ENCODE results near the gene TTLL13. TPM values are rescaled to one million over a fixed set of nuclear protein-coding genes. Genes with fewer than 3 reads are reported as not detected.
"Not testable (repeated sequence)": the region's sequence is repeated elsewhere in the genome, so short reads cannot be mapped to it uniquely, and the experiment has no call there.

Gene TTLL13
- total RNA-seq, 1 experiment from 2014 or later: 0.14 TPM

DNA sequence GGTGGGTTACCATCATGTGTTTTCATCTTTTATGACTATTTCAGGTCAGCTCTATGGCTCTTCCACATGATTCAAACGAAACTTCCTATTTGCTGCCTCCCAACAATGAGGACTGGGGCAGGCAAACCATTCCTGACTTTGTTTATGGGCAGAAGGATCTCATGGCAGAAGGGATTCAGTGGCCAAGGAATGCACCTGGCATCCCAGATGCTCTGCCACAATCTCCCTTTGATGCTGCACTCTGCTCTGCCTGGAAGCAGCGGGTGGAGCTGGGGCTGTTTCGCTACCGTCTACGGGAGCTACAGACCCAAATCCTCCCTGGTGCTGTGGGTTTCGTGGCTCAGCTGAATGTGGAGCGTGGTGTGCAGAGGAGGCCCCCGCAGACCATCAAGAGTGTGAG, 8.5 kb upstream of the TTLL13 start:
- H3K36me3 ChIP-seq (replicated peaks; ENCODE audit: control insufficient read depth, insufficient read depth, low read length): no peaks in the 10 kb centered on the region; the same call in none of the 2 replicates
- DNase-seq: no peak

DNA sequence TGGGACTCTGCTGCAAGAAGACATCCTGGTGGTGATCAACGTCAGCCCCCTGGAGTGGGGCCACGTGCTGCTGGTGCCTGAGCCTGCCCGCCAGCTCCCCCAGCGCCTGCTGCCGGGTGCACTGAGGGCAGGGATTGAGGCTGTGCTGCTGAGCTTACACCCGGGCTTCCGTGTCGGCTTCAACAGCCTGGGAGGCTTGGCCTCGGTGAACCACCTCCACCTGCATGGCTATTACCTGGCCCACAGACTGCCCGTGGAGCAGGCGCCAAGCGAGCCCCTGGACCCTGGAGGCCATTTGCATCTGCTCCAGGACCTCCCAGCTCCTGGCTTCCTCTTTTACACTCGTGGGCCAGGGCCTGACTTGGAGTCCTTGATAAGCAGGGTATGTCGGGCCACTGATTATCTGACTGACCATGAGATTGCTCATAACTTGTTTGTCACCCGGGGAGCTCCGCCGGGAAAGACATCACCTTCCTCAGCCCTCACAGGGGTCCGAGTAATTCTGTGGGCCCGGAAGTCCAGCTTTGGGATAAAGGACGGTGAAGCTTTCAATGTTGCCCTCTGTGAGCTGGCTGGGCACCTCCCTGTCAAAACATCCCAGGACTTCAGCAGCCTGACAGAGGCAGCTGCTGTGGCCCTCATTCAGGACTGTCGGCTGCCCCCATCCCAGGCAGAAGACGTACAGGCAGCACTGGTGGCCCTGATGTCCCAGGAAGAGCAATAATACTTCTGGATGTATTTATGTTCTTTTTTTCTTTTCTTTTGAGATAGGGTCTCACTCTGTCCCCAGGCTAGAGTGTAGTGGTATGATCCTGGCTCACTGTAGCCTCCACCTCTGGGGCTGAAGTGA, 7.8 kb upstream of the TTLL13 start:
- Histone ChIP-seq H3K27me3 (ENCODE audit: control insufficient read depth, insufficient read depth, low read length) (no peaks in the 10 kb centered on the region), H3K36me3 (replicated peaks; ENCODE audit: control insufficient read depth, insufficient read depth, low read length) (no peaks in the 10 kb centered on the region; the same call in none of the 2 replicates), H3K4me3 (ENCODE audit: insufficient read depth, low read depth, low read length) (no peak overlapping the region)
- DNase-seq: peak; percentile 27

More for the DNA sequence above, 8.5 kb upstream of the TTLL13 start:
- Histone ChIP-seq H3K4me3 (ENCODE audit: insufficient read depth, low read depth, low read length) (no peak overlapping the region), H3K27me3 (ENCODE audit: control insufficient read depth, insufficient read depth, low read length) (no peaks in the 10 kb centered on the region)

DNA sequence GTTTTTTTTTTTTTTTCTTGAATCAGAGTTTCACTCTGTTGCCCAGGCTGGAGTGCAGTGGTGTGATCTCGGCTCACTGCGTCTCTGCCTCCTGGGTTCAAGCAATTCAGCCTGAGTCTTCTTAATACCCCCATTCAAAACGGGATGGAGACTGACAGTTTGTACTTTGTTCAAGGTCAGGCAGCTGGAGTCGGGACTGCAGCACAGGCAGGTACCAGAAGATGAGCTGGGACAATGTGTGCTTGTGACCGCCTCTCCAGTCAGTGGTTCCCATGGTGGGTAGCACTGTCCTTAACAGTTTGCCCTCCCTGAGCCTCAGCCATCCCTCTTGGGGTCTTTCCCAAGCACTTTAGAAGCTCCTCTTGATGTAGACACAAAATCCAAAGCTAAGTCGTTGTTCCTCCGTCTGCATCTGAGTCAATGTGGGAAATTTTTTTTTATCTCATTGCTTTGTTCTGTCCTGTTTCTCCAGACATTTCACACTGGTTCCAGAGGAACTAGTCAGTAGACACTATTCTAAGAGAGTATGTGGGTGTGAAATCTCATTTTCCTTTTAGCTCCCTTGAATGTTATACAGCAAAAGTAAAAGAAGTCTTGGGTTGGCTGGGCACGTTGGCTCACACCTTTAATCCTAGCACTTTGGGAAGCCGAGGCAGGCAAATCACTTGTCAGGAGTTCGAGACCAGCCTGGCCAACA, 5.3 kb upstream of the TTLL13 start:
- DNase-seq: no peak
- H3K36me3 ChIP-seq (replicated peaks; ENCODE audit: control insufficient read depth, insufficient read depth, low read length): no peaks in the 10 kb centered on the region
- no peak overlapping the region for H3K4me3 ChIP-seq (ENCODE audit: insufficient read depth, low read depth, low read length)
- H3K27me3 ChIP-seq (ENCODE audit: control insufficient read depth, insufficient read depth, low read length): no peaks in the 10 kb centered on the region

DNA sequence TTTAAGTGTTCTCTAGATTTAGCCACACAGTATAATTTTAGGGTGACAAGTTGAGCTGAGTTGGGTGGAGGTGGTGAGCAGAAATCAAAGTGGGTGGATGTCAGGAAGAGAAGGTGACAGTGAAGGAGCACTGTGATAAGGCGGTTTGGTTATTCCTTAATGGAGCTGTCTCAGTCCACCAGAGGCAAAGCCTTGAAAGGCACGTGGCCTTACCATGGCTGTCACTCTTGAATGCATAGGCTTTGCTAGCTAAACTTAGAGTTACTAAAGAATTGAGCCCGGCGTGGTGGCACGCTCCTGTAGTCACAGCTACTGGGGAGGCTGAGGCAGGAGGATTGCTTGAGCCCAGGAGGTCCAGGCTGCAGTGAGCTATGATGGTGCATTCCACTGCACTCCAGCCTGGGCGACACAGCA, 560 bp upstream of the TTLL13 start:
- no peaks in the 10 kb centered on the region for H3K36me3 ChIP-seq (replicated peaks; ENCODE audit: control insufficient read depth, insufficient read depth, low read length)
- peaks cover 4% of the 10 kb centered on the region; the same call in 1 of the 2 replicates for H3K27me3 ChIP-seq (ENCODE audit: control insufficient read depth, insufficient read depth, low read length)
- no peak overlapping the region for H3K4me3 ChIP-seq (ENCODE audit: insufficient read depth, low read depth, low read length)
- DNase-seq: no peak

DNA sequence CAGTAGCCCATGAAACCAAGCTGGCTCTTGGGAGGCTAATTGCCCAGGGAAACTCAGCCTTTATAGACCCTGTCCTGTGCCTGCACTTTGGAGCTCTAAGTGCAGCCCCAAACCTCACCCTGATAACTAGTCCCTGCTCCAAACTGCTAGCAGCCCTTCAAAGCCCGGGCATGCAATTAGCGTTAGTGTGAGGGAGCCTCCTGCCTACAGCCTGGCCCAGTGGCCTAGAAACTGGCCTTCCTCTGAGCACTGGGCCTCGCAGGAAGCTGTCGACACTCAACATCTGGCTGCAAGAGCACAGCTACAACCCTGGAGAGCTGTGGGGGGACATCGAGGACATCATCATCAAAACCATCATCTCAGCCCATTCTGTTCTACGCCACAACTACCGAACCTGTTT, 8.4 kb downstream of the TTLL13 start:
- H3K36me3 ChIP-seq (replicated peaks; ENCODE audit: control insufficient read depth, insufficient read depth, low read length): no peaks in the 10 kb centered on the region
- no peak for DNase-seq
- no peaks in the 10 kb centered on the region for H3K27me3 ChIP-seq (ENCODE audit: control insufficient read depth, insufficient read depth, low read length)
- no peak overlapping the region for H3K4me3 ChIP-seq (ENCODE audit: insufficient read depth, low read depth, low read length)

DNA sequence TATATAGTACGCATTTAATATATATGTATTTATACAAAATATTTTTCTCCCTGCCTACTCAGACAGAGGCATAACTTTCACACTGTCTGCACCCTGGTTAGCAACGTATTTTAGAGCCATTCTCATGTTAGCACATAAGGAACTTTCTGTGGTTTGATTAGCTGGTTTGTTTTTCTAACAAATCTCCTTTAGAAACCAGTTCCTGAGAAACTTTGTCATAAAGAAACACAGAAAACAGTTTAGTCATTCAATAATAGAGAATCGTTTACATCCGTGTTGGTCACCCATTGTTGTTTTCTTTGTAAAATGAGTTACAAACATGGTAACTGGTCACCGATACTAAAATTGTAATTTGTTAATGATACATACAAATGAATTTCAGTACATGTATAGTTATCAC, 10.2 kb downstream of the TTLL13 start:
- no peak overlapping the region for H3K4me3 ChIP-seq (ENCODE audit: insufficient read depth, low read depth, low read length)
- H3K36me3 ChIP-seq (replicated peaks; ENCODE audit: control insufficient read depth, insufficient read depth, low read length): no peaks in the 10 kb centered on the region
- H3K27me3 ChIP-seq (ENCODE audit: control insufficient read depth, insufficient read depth, low read length): no peaks in the 10 kb centered on the region
- no peak for DNase-seq

DNA sequence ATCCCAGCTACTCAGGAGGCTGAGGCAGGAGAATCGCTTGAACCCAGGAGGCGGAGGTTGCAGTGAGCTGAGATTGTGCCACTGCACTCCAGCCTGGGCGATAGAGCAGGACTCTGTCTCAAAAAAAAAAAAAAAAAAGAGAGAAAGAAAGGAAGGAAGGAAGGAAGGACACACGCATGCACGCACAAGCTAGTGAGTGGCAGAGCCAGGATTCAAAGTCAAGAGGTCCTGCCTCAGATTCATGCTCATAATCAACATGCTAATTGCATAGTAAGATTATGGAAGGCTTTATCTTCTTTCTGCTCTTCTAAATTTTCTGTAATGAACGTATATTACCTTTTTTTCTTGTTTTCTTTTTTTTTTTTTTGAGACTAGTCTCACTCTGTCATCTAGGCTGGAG, 11.4 kb downstream of the TTLL13 start:
- not testable (repeated sequence) for H3K36me3 ChIP-seq (replicated peaks; ENCODE audit: control insufficient read depth, insufficient read depth, low read length); H3K27me3 ChIP-seq (ENCODE audit: control insufficient read depth, insufficient read depth, low read length); DNase-seq; H3K4me3 ChIP-seq (ENCODE audit: insufficient read depth, low read depth, low read length)

DNA sequence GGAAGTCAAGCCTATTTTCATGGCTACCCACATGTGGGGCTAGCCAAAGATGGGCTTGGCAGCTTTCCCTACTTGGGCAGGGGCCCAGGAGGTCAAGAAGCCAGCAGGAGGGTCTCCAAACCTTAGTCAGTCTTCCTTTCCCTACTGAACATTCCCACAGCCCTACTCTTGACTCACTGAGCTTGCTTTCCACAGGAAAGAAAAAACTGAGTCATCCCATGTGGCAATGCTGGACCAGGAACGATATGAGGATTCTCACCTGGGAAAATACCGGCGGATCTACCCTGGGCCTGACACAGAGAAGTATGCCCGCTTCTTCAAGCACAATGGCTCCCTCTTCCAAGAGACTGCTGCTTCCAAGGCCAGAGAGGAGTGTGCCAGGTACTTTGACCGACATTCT, 12.5 kb downstream of the TTLL13 start:
- Histone ChIP-seq H3K4me3 (ENCODE audit: insufficient read depth, low read depth, low read length) (no peak overlapping the region), H3K36me3 (replicated peaks; ENCODE audit: control insufficient read depth, insufficient read depth, low read length) (no peaks in the 10 kb centered on the region), H3K27me3 (ENCODE audit: control insufficient read depth, insufficient read depth, low read length) (no peaks in the 10 kb centered on the region)
- DNase-seq: no peak

DNA sequence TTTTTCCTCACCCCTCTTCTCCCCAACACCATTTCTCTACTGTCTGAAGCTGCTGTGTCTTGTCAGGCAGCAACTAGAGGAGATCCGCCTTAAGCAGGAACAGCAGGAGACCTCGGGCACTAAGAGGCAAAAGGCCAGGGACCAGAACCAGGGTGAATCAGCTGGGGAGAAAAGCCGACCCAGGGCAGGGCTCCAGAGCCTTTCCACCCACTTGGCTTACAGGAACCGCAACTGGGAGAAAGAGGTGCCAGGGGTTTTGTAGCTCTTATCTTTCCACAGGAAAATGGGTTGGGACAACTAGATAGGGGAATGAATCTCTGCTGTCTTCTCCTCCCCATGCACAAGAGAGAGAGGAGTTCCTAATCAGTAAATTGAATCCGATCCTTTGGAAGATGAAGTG, 13.1 kb downstream of the TTLL13 start:
- Histone ChIP-seq H3K4me3 (ENCODE audit: insufficient read depth, low read depth, low read length) (no peak overlapping the region), H3K27me3 (ENCODE audit: control insufficient read depth, insufficient read depth, low read length) (no peaks in the 10 kb centered on the region), H3K36me3 (replicated peaks; ENCODE audit: control insufficient read depth, insufficient read depth, low read length) (peaks cover under 1% of the 10 kb centered on the region; the same call in 1 of the 2 replicates)
- DNase-seq: no peak

DNA sequence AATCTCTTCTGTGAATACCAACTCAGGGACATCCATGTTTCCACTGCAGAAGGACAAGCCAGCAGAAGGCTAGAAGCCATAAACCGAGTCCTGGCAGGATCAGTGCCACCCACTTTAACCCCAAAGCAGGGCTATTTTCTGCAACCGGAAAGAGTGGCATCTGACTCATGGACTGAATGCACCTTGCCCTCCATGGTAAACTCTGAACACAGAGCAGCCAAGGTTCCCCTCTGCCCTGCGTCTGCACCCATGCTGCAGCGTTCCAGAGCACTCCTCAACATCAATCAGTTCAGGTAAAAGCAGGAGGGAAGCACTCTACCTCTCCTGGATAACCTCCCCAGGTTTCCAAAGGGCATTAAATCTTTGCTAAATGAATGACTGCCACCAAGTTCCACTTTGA, 15.3 kb downstream of the TTLL13 start:
- DNase-seq: no peak
- peak overlapping the region; percentile 87 for H3K4me3 ChIP-seq (ENCODE audit: insufficient read depth, low read depth, low read length)
- peaks cover 5% of the 10 kb centered on the region for H3K36me3 ChIP-seq (replicated peaks; ENCODE audit: control insufficient read depth, insufficient read depth, low read length)
- H3K27me3 ChIP-seq (ENCODE audit: control insufficient read depth, insufficient read depth, low read length): no peaks in the 10 kb centered on the region

DNA sequence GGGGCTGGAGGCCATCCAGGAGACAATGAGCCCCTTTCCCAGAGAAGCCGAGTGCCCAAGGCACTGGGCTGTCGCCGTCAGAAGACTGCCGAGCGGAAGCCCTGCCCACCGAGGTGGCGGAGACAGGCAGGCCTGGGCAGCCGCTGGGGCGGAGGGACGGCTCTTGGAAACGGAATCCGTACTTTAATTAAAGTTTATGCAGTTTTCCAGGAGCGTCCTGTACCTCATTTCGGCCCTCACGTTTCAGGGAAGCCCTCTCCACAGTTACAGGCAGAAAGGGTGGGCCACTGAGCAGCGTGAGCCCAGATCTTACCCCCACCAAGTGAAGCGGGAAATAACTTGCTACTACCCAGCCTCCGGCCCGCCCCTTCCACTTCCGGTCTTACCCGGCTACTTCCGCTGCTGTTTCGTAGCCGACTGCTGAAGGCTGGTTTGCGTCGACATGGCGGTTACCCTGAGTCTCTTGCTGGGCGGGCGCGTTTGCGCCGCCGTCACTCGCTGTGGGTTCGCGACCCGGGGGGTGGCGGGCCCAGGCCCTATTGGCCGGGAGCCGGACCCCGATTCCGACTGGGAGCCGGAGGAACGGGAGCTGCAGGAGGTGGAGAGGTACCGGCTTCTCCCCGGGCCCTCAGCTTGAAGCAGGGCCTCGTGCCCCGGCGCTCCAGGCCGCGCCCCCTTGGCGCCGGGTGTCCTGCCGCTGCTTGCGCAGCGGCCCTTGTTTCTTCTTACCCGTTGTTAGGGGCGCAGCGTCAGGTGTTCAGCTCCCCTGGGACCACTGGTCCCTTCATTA, 16.1 kb downstream of the TTLL13 start, which contains the start of gene NGRN:
TSS of gene NGRN (plus strand) at position 402 of the 790 bp plus-strand sequence. CDS start at position 443, 41 bp downstream.
- Histone ChIP-seq H3K36me3 (replicated peaks; ENCODE audit: control insufficient read depth, insufficient read depth, low read length) (peaks cover 10% of the 10 kb centered on the region), H3K27me3 (ENCODE audit: control insufficient read depth, insufficient read depth, low read length) (no peaks in the 10 kb centered on the region), H3K4me3 (ENCODE audit: insufficient read depth, low read depth, low read length) (peak within 1 kb of the TSS; percentile 87)
- DNase-seq: peak; percentile 92

DNA sequence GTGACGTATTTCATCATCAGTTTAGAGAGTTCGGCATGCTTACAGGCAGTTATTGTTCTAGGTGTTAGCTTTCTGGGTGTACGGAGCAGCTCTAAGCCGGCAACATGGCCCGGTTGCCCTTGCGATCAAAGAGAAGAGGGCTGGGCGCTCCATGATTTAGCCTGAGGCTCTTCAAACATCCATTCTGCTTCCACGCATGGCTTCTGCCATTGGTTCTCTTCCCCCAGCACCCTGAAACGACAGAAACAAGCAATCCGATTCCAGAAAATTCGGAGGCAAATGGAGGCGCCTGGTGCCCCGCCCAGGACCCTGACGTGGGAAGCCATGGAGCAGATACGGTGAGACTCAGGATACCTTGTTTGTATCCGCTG, 16.7 kb downstream of the TTLL13 start:
- Histone ChIP-seq H3K4me3 (ENCODE audit: insufficient read depth, low read depth, low read length) (peak overlapping the region; percentile 87), H3K36me3 (replicated peaks; ENCODE audit: control insufficient read depth, insufficient read depth, low read length) (peaks cover 13% of the 10 kb centered on the region), H3K27me3 (ENCODE audit: control insufficient read depth, insufficient read depth, low read length) (no peaks in the 10 kb centered on the region)
- peak; percentile 65 for DNase-seq

DNA sequence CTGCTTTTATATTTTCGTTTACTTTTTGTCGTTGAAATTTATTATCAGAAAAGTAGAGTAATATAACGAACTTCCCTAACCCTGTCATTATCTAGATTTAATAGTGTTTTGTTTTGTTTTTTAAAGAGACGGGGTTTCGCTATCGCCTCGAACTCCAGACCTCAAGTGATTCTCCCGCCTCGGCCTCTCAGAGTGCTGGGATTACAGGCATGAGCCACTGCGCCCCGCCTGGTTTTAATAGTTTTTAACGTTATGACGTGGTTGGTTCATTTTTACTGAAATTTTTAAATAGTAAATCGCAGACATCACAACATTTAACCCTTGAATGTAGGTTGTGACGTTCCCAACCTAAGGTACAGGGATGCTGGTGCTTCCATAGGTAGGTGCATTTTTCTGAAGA, 17.1 kb downstream of the TTLL13 start:
- H3K4me3 ChIP-seq (ENCODE audit: insufficient read depth, low read depth, low read length): peak overlapping the region; percentile 87
- peaks cover 16% of the 10 kb centered on the region for H3K36me3 ChIP-seq (replicated peaks; ENCODE audit: control insufficient read depth, insufficient read depth, low read length)
- DNase-seq: no peak
- H3K27me3 ChIP-seq (ENCODE audit: control insufficient read depth, insufficient read depth, low read length): no peaks in the 10 kb centered on the region

DNA sequence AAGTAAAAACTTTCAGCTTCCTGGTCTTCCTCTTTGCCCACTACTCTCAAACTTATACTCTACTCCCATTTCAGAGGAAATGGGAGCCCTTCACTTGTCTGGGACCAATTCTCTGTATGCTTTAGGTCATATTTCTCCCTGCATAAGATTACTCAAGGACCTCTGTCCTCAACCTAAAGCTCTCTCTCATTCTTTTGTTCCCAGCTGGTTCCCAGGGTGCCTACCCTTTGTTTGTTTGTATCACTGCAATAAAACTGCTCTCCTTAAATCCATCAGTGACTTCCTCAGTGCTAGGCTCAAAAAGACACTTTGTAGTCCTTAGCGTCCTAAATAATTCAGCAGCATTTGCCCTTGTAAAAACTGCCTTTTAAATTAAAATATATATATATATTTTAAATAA, 19.1 kb downstream of the TTLL13 start:
- H3K27me3 ChIP-seq (ENCODE audit: control insufficient read depth, insufficient read depth, low read length): no peaks in the 10 kb centered on the region
- H3K36me3 ChIP-seq (replicated peaks; ENCODE audit: control insufficient read depth, insufficient read depth, low read length): peaks cover 25% of the 10 kb centered on the region
- no peak overlapping the region for H3K4me3 ChIP-seq (ENCODE audit: insufficient read depth, low read depth, low read length)
- DNase-seq: peak; percentile 38
